K562 (cell line): ENCODE measurements around the gene TMPRSS9. TPM values are rescaled to one million over a fixed set of nuclear protein-coding genes. Genes with fewer than 3 reads are reported as not detected.

Experiments
- ATAC-seq: fragments of 200-7000 bp; cut with Tn5 transposase; 3 replicates; pipeline ENCODE4 v1.9.1; 2020; ENCODE audit warnings: moderate library complexity
- BruUV-seq: library from RNA; stranded (reverse); fragments of 400-500 nt; replicated peaks from 2 replicates; lab custom pipeline; 2021; lab: Mats Ljungman, UMichigan
- CTCF ChIA-PET: fragments of 300-600 bp; formaldehyde crosslinking; extraction: SDS; loops from one replicate; lab custom pipeline; 2021; ENCODE audit warnings: low intra/inter-chr PET ratio; lab: Yijun Ruan, JAX
- POLR2A ChIA-PET: fragments of 300-600, 350-650 bp; sonication (Branson Sonifier 250); formaldehyde crosslinking; extraction: SDS; loops from one replicate; lab custom pipeline; 2021; ENCODE audit warnings: antibody characterized with exemption, inconsistent platforms; lab: Yijun Ruan, JAX
- DNase-seq, 4 experiments: peaks; one replicate each; pipeline versions ENCODE4 v3.0.0 to v3.0.0-alpha.2; 2011 to 2018; ENCODE audit warnings: low spot score in 3 of 4, mixed read lengths in 3 of 4; ENCODE audit errors: extremely low read depth in 1 of 4
- FAIRE-seq: peaks from 2 replicates; lab custom pipeline; 2011; peaks lifted over from hg19 to GRCh38; lab: Jason Lieb, UNC
- H2AFZ ChIP-seq: 2 replicates; pipeline ENCODE4 v1.6.0; 2011; ENCODE audit warnings: low read depth, low read length, control low read depth, inconsistent platforms
- H3K27ac ChIP-seq: fragments of 200-600 bp; 3 replicates; pipeline ENCODE4 v1.8.0; 2011; ENCODE audit warnings: low read depth, mild to moderate bottlenecking, control low read depth, inconsistent platforms, low read length, moderate library complexity, mixed read lengths; ENCODE audit errors: extremely low read depth
- H3K27me3 ChIP-seq, 2 experiments: fragments of 300-600 bp in 1 of 2; 2 replicates in 1 of 2; 3 replicates in 1 of 2; pipeline versions ENCODE4 v1.6.0 to v1.8.0; 2011; ENCODE audit warnings: inconsistent platforms in 2 of 2, low read length in 2 of 2, mild to moderate bottlenecking in 1 of 2, mixed read lengths in 1 of 2, moderate library complexity in 1 of 2; ENCODE audit not compliant: control insufficient read depth in 2 of 2, insufficient read depth in 2 of 2
- H3K36me3 ChIP-seq: fragments of 300-600 bp; 3 replicates; pipeline ENCODE4 v1.8.0; 2011; ENCODE audit warnings: mild to moderate bottlenecking, low read length, inconsistent platforms; ENCODE audit not compliant: control insufficient read depth, insufficient read depth
- H3K4me1 ChIP-seq, 2 experiments: fragments of 200-600 bp in 1 of 2; replicated peaks in 1 of 2; 2 replicates in 1 of 2; 3 replicates in 1 of 2; pipeline versions ENCODE4 v1.5.1 to v1.8.0; 2011; ENCODE audit warnings: inconsistent platforms in 2 of 2, low read length in 2 of 2, mild to moderate bottlenecking in 1 of 2, mixed read lengths in 1 of 2, moderate library complexity in 1 of 2; ENCODE audit not compliant: control insufficient read depth in 2 of 2, insufficient read depth in 2 of 2
- H3K4me2 ChIP-seq: 2 replicates; pipeline ENCODE4 v1.6.1; 2011; ENCODE audit warnings: low read length, control low read depth, inconsistent platforms, mixed read lengths; ENCODE audit not compliant: insufficient read depth
- H3K4me3 ChIP-seq: fragments of 200-600 bp; sonication (generic), shearing (Covaris generic); 2 replicates; pipeline ENCODE4 v1.5.1; 2016; ENCODE audit warnings: control low read depth, inconsistent platforms
- H3K79me2 ChIP-seq: fragments of 200-600 bp; 3 replicates; pipeline ENCODE4 v1.8.0; 2011; ENCODE audit warnings: low read length, inconsistent platforms; ENCODE audit not compliant: control insufficient read depth, insufficient read depth
- H3K9ac ChIP-seq, 2 experiments: 2 replicates each; pipeline versions ENCODE4 v1.6.0 to v1.6.1; 2011; ENCODE audit warnings: low read depth in 2 of 2, low read length in 2 of 2, control low read depth in 1 of 2, inconsistent platforms in 1 of 2, mild to moderate bottlenecking in 1 of 2, mixed read lengths in 1 of 2; ENCODE audit not compliant: insufficient read depth in 1 of 2
- H3K9me1 ChIP-seq: one replicate; pipeline ENCODE4 v1.6.0; 2011; ENCODE audit warnings: inconsistent platforms, mild to moderate bottlenecking, low read length, moderate library complexity; ENCODE audit not compliant: control insufficient read depth, insufficient read depth
- H3K9me3 ChIP-seq: replicated peaks from 2 replicates; pipeline ENCODE4 v1.5.1; 2011; ENCODE audit warnings: low read depth, low read length, inconsistent platforms; ENCODE audit not compliant: control insufficient read depth, insufficient read depth
- H4K20me1 ChIP-seq: replicated peaks from 2 replicates; pipeline ENCODE4 v1.6.1; 2011; ENCODE audit warnings: low read length, inconsistent platforms, mixed read lengths; ENCODE audit not compliant: control insufficient read depth, insufficient read depth
- ATF3 ChIP-seq, 2 experiments: fragments of 450-650 bp in 1 of 2; sonication (generic) in 1 of 2; formaldehyde crosslinking in 1 of 2; IDR thresholded peaks in 1 of 2; conservative IDR thresholded peaks in 1 of 2; 2 replicates each; pipeline versions ENCODE4 v1.6.1 to v1.8.1; 2016 to 2023; ENCODE audit warnings: mild to moderate bottlenecking in 2 of 2, moderate library complexity in 2 of 2, inconsistent platforms in 1 of 2, missing genetic modification reagents in 1 of 2
- ERF ChIP-seq: fragments of 450-650 bp; formaldehyde crosslinking; IDR thresholded peaks from 2 replicates; pipeline ENCODE4 v1.4.0; 2020; ENCODE audit warnings: mild to moderate bottlenecking, mixed read lengths
- FOXK2 ChIP-seq, 2 experiments: fragments of 450-650 bp; IDR thresholded peaks in 1 of 2; conservative IDR thresholded peaks in 1 of 2; 2 replicates each; pipeline ENCODE4 v1.6.1; 2016; ENCODE audit warnings: low read depth in 2 of 2, mild to moderate bottlenecking in 1 of 2
- KAT8 ChIP-seq: fragments of 450-650 bp; IDR thresholded peaks from 2 replicates; pipeline ENCODE4 v1.6.1; 2016; ENCODE audit warnings: low read depth, mild to moderate bottlenecking
- MECOM ChIP-seq: fragments of 250-450 bp; sonication (Bioruptor Pico); IDR thresholded peaks from 2 replicates; pipeline ENCODE4 v1.8.0; 2022; ENCODE audit warnings: inconsistent platforms
- RFX1 ChIP-seq: fragments of 450-650 bp; IDR thresholded peaks from 2 replicates; pipeline ENCODE4 v1.6.1; 2016; ENCODE audit warnings: mild to moderate bottlenecking, moderate library complexity
- ZC3H4 ChIP-seq: sonication (generic); formaldehyde crosslinking; IDR thresholded peaks from 2 replicates; pipeline ENCODE4 v1.9.0; 2021; ENCODE audit warnings: missing genetic modification reagents, borderline replicate concordance
- ZNF347 ChIP-seq: fragments of 450-650 bp; formaldehyde crosslinking; IDR thresholded peaks from 2 replicates; pipeline ENCODE4 v1.4.0; 2020; ENCODE audit warnings: low read depth, mild to moderate bottlenecking, moderate library complexity
- ZNF699 ChIP-seq: fragments of 250-450 bp; sonication (Bioruptor Pico); IDR thresholded peaks from 2 replicates; pipeline ENCODE4 v1.8.0; 2021; ENCODE audit warnings: mild to moderate bottlenecking, moderate library complexity; ENCODE audit not compliant: insufficient replicate concordance
- ZNF79 ChIP-seq: fragments of 250-450 bp; sonication (Bioruptor Pico); IDR thresholded peaks from 2 replicates; pipeline ENCODE4 v1.4.0; 2020; ENCODE audit warnings: low read depth, mild to moderate bottlenecking, moderate library complexity
- WGBS: fragments of 100-300 bp; shearing (Covaris generic); methylation state at CpG from one replicate; pipeline ENCODE4 v1.1.6; 2016; ENCODE audit warnings: low coverage, mixed read lengths; ENCODE audit not compliant: insufficient coverage; ENCODE audit errors: missing lambda C conversion rate; 5-methylcytosine and 5-hydroxymethylcytosine counted together
- in situ Hi-C: fragments of 300-500 bp; cut with MboI; formaldehyde crosslinking; loops from 4 replicates; pipeline ENCODE4 v1.15.0; 2018; ENCODE audit warnings: inconsistent platforms, mixed read lengths
- intact Hi-C: fragments of 100-400 bp; cut with micrococcal nuclease; formaldehyde crosslinking; loops from 2 replicates; pipeline ENCODE4 v1.14.2; 2022
- polyA plus RNA-seq, 8 experiments: library from polyadenylated mRNA; depleted of rRNA in 4 of 8; stranded (reverse) in 5 of 8; unstranded in 3 of 8; fragments of >200 nt; fragmentation: Nextera tagmentation in 2 of 8; fragmentation: Illumina TruSeq in 1 of 8; extraction: Ambion mirVana in 2 of 8; extraction: Trizol in 1 of 8; gene quantifications; 2 replicates each; pipeline versions ENCODE4 v1.2.1 to v1.2.3, GENCODE V29; 2011 to 2014; ENCODE audit warnings: inconsistent platforms in 1 of 8, missing spikeins in 1 of 8
- total RNA-seq, 7 experiments: library from RNA; depleted of rRNA in 6 of 7; stranded (reverse); fragments of >200 nt in 6 of 7; fragmentation: Illumina TruSeq in 2 of 7; extraction: Trizol in 2 of 7; gene quantifications; 2 replicates each; pipeline versions ENCODE4 v1.2.1 to v1.2.3, GENCODE V29; 2011 to 2021; ENCODE audit warnings: low replicate concordance in 1 of 7
- TF ChIP-seq, protein P1 (sequence below): sonication (generic); formaldehyde crosslinking; IDR thresholded peaks from 2 replicates; pipeline ENCODE4 v1.8.1; 2023; ENCODE audit warnings: mild to moderate bottlenecking, missing genetic modification reagents
- TF ChIP-seq, protein P2 (sequence below): fragments of 450-650 bp; formaldehyde crosslinking; IDR thresholded peaks from 2 replicates; pipeline ENCODE4 v1.4.0; 2022; ENCODE audit warnings: mild to moderate bottlenecking, moderate library complexity
- TF ChIP-seq, protein P3 (sequence below): sonication (generic); formaldehyde crosslinking; IDR thresholded peaks from 2 replicates; pipeline ENCODE4 v1.8.0; 2022; ENCODE audit warnings: missing genetic modification reagents, mild to moderate bottlenecking, moderate library complexity, borderline replicate concordance

Gene TMPRSS9
- total and polyA plus RNA-seq, 9 of the 15 experiments (the other 6 are each of a cell fraction or from before 2014, with no cell fraction given): 0.01 to 0.03 TPM; not detected in 7

- peak; percentile 52; the same call in 2 of the 3 replicates for ATAC-seq
- no peak for TF ChIP-seq KAT8
- TF ChIP-seq, protein P1, sequence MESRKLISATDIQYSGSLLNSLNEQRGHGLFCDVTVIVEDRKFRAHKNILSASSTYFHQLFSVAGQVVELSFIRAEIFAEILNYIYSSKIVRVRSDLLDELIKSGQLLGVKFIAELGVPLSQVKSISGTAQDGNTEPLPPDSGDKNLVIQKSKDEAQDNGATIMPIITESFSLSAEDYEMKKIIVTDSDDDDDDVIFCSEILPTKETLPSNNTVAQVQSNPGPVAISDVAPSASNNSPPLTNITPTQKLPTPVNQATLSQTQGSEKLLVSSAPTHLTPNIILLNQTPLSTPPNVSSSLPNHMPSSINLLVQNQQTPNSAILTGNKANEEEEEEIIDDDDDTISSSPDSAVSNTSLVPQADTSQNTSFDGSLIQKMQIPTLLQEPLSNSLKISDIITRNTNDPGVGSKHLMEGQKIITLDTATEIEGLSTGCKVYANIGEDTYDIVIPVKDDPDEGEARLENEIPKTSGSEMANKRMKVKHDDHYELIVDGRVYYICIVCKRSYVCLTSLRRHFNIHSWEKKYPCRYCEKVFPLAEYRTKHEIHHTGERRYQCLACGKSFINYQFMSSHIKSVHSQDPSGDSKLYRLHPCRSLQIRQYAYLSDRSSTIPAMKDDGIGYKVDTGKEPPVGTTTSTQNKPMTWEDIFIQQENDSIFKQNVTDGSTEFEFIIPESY (CRISPR knock-in tag): peak; percentile 99
- no peak for TF ChIP-seq ZNF79 (CRISPR knock-in tag)
- no peak for TF ChIP-seq ZNF347 (CRISPR knock-in tag)
- TF ChIP-seq ZC3H4 (CRISPR knock-in tag): no peak
- peak; percentile 18; the same call in 1 of the 2 replicates for TF ChIP-seq ATF3 (IDR thresholded peaks at IDR 0.05)
- no peak for TF ChIP-seq ATF3 (CRISPR knock-in tag; conservative IDR thresholded peaks at IDR 0.05)
- TF ChIP-seq RFX1: no peak
- TF ChIP-seq MECOM (CRISPR knock-in tag): no peak
- TF ChIP-seq, protein P2, sequence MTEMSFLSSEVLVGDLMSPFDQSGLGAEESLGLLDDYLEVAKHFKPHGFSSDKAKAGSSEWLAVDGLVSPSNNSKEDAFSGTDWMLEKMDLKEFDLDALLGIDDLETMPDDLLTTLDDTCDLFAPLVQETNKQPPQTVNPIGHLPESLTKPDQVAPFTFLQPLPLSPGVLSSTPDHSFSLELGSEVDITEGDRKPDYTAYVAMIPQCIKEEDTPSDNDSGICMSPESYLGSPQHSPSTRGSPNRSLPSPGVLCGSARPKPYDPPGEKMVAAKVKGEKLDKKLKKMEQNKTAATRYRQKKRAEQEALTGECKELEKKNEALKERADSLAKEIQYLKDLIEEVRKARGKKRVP (CRISPR knock-in tag): no peak
- TF ChIP-seq ERF (CRISPR knock-in tag): no peak
- TF ChIP-seq ZNF699 (CRISPR knock-in tag): no peak
- TF ChIP-seq FOXK2 (conservative IDR thresholded peaks at IDR 0.05 in 1 of 2, IDR thresholded peaks at IDR 0.05 in 1 of 2; ENCODE audit: low read depth in 2 of 2): no peak
- TF ChIP-seq, protein P3, sequence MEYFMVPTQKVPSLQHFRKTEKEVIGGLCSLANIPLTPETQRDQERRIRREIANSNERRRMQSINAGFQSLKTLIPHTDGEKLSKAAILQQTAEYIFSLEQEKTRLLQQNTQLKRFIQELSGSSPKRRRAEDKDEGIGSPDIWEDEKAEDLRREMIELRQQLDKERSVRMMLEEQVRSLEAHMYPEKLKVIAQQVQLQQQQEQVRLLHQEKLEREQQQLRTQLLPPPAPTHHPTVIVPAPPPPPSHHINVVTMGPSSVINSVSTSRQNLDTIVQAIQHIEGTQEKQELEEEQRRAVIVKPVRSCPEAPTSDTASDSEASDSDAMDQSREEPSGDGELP: peak; percentile 32; the same call in 1 of the 2 replicates
Observed at GRCh38 chr19:2337329-2337707, 22.7 kb upstream of the TMPRSS9 start.

More at GRCh38 chr19:2337329-2337707, 22.7 kb upstream of the TMPRSS9 start:
- WGBS: 90% methylated on average over 16 of the region's 19 CpGs
- Histone ChIP-seq H3K27me3 (no peaks in the 10 kb centered on the region), H3K27ac (no peak overlapping the region), H4K20me1 (no peaks in the 10 kb centered on the region), H3K9ac (peak overlapping the region in 1 of 2 experiments; percentile 45; a peak in 2 of 4 replicates), H3K36me3 (peaks cover 46% of the 10 kb centered on the region; the same call in 2 of the 3 replicates), H2AFZ (no peak overlapping the region), H3K9me3 (peaks cover 2% of the 10 kb centered on the region), H3K4me2 (no peak overlapping the region), H3K9me1 (no peaks in the 10 kb centered on the region), H3K4me3 (no peak overlapping the region), H3K79me2 (peaks cover 44% of the 10 kb centered on the region), H3K4me1 (peaks cover 5 to 75% of the 10 kb centered on the region in 2 experiments; a peak in 3 of 5 replicates)
- FAIRE-seq (no peak), DNase-seq (no peak)
- ChIA-PET POLR2A (interaction anchor here (0.5 kb wide), 1 partner anchor 17 kb away, joined by 3 read pairs; no protein-coding TSS in a partner anchor), CTCF (no interaction called here)
- in situ Hi-C loops (no loop called here), intact Hi-C loops (no loop called here)
- BruUV-seq: no TSS peak
